ENCODE measurements around the gene KAZALD1. TPM values are rescaled to one million over a fixed set of nuclear protein-coding genes. Genes with fewer than 3 reads are reported as not detected.

KAZALD1 gene
- total RNA-seq, 1 experiment from 2014 or later, result 42.3 TPM

DNA sequence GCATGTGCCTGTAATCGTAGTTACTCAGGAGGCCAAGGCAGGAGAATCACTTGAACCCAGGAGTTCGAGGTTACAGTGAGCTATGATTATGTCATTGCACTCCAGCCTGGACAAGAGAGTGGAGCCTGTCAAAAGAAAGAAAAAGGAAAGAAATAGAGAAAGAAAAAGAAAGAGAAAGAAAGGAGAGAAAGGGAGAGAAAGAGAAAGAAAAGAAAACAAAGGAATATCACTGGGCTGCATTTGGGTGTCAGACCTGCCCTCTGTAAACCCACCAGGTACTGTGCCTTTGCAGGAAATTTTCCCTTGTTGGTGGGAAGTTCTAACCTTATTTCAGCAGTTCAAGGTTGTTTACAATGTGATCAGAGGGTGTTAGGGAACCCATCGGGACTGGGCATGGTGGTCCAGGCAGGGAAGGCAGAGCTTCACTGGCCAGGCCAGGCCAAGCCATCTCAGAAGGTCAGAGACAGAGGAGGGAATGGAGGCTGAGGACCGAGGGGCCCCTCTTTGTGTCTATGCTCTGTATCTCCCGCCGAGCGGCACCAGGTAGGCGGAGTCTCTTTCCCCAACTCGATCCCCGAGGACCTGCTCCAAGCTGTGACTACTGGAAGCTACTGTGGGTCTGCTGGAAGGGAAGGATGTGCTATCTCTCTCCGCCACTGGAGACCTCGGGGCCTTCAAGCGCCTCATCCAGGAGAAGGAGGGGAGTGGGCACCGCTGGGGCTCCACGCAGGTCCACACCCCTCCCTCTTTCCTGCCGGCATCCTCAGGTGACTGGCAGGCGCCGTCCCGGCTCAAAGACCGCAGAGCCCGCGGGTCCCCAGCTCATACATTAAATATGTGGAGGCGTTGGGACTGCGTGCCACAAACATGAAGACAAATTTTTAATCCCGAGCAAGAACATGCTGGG is 15.2 kb upstream of the KAZALD1 start:
- Histone ChIP-seq H3K4me3 (ENCODE audit: low read depth, low read length) (no peak overlapping the region), H3K27me3 (replicated peaks; ENCODE audit: control insufficient read depth, insufficient read depth, low read length) (no peaks in the 10 kb centered on the region), H3K4me1 (peaks cover 18% of the 10 kb centered on the region), H3K9me3 (no peaks in the 10 kb centered on the region), H3K36me3 (ENCODE audit: control insufficient read depth, insufficient read depth, low read length) (no peaks in the 10 kb centered on the region)
- no peak for DNase-seq
- TF ChIP-seq, protein P1, sequence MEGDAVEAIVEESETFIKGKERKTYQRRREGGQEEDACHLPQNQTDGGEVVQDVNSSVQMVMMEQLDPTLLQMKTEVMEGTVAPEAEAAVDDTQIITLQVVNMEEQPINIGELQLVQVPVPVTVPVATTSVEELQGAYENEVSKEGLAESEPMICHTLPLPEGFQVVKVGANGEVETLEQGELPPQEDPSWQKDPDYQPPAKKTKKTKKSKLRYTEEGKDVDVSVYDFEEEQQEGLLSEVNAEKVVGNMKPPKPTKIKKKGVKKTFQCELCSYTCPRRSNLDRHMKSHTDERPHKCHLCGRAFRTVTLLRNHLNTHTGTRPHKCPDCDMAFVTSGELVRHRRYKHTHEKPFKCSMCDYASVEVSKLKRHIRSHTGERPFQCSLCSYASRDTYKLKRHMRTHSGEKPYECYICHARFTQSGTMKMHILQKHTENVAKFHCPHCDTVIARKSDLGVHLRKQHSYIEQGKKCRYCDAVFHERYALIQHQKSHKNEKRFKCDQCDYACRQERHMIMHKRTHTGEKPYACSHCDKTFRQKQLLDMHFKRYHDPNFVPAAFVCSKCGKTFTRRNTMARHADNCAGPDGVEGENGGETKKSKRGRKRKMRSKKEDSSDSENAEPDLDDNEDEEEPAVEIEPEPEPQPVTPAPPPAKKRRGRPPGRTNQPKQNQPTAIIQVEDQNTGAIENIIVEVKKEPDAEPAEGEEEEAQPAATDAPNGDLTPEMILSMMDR (IDR thresholded peaks at IDR 0.05; ENCODE audit: insufficient read depth in 1 of 2, low read depth in 1 of 2, low read length in 1 of 2, severe bottlenecking in 1 of 2, unreplicated experiment in 1 of 2), result no peak
- Mint-ChIP-seq H3K9me3 (ENCODE audit: unreplicated experiment) (no peaks in the 10 kb centered on the region), H3K4me1 (ENCODE audit: low read depth, unreplicated experiment) (peaks cover 14% of the 10 kb centered on the region), H3K4me3 (ENCODE audit: unreplicated experiment) (no peak overlapping the region), H3K27ac (ENCODE audit: unreplicated experiment) (no peak overlapping the region), H3K36me3 (ENCODE audit: insufficient read depth, unreplicated experiment) (no peaks in the 10 kb centered on the region), H3K27me3 (ENCODE audit: insufficient read depth, unreplicated experiment) (no peaks in the 10 kb centered on the region)
- CTCF ChIA-PET, result interaction anchor here (0.6 to 1.3 kb wide), 3 partner anchors 9 to 427 kb away, joined by 3 to 5 read pairs (median 3); no protein-coding TSS in a partner anchor
- intact Hi-C loops (cut with micrococcal nuclease; ENCODE audit: unreplicated experiment), result no loop called here
- BruUV-seq (replicated peaks), result no TSS peak
- POLR2A ChIA-PET, result interaction anchor here (1.2 kb wide), 1 partner anchor 16 kb away, joined by 3 read pairs; the partner anchor contains the start of genes PDZD7 and SFXN3

DNA sequence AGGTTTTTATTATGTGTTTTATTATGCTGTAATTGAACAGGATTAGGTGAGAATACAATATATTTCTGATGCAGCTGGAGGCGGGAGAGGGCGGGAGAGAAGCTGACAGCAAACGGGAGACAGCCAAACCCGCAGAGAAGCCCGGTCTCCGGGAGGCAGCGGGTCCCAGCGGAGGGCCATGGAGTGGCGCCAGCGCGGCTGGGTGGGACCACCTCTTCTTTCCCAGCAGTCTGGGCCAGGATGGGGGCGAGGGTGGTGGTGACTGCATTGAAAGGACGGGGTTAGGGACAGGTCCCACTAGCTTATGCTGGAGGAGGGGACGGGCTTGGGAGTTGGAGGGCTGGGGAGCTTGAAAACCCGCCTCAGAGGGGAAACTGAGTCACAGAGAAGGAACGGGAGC is 14.5 kb upstream of the KAZALD1 start:
- Histone ChIP-seq H3K27me3 (replicated peaks; ENCODE audit: control insufficient read depth, insufficient read depth, low read length) (no peaks in the 10 kb centered on the region), H3K4me3 (ENCODE audit: low read depth, low read length) (no peak overlapping the region), H3K36me3 (ENCODE audit: control insufficient read depth, insufficient read depth, low read length) (no peaks in the 10 kb centered on the region), H3K9me3 (no peaks in the 10 kb centered on the region), H3K4me1 (peaks cover 11% of the 10 kb centered on the region)
- Mint-ChIP-seq H3K4me1 (ENCODE audit: low read depth, unreplicated experiment) (peaks cover 11% of the 10 kb centered on the region), H3K27ac (ENCODE audit: unreplicated experiment) (no peak overlapping the region), H3K4me3 (ENCODE audit: unreplicated experiment) (no peak overlapping the region), H3K9me3 (ENCODE audit: unreplicated experiment) (no peaks in the 10 kb centered on the region), H3K27me3 (ENCODE audit: insufficient read depth, unreplicated experiment) (no peaks in the 10 kb centered on the region), H3K36me3 (ENCODE audit: insufficient read depth, unreplicated experiment) (no peaks in the 10 kb centered on the region)
- no TSS peak for BruUV-seq (replicated peaks)
- CTCF ChIA-PET, result interaction anchor here (0.6 to 1.3 kb wide), 2 partner anchors 13 to 77 kb away, joined by 3 read pairs; no protein-coding TSS in a partner anchor
- intact Hi-C loops (cut with micrococcal nuclease; ENCODE audit: unreplicated experiment), result no loop called here
- TF ChIP-seq, protein P1 (IDR thresholded peaks at IDR 0.05; ENCODE audit: insufficient read depth in 1 of 2, low read depth in 1 of 2, low read length in 1 of 2, severe bottlenecking in 1 of 2, unreplicated experiment in 1 of 2), result no peak
- no peak for DNase-seq
- POLR2A ChIA-PET, result interaction anchor here (1.2 kb wide), 1 partner anchor 16 kb away, joined by 3 read pairs; the partner anchor contains the start of genes PDZD7 and SFXN3

DNA sequence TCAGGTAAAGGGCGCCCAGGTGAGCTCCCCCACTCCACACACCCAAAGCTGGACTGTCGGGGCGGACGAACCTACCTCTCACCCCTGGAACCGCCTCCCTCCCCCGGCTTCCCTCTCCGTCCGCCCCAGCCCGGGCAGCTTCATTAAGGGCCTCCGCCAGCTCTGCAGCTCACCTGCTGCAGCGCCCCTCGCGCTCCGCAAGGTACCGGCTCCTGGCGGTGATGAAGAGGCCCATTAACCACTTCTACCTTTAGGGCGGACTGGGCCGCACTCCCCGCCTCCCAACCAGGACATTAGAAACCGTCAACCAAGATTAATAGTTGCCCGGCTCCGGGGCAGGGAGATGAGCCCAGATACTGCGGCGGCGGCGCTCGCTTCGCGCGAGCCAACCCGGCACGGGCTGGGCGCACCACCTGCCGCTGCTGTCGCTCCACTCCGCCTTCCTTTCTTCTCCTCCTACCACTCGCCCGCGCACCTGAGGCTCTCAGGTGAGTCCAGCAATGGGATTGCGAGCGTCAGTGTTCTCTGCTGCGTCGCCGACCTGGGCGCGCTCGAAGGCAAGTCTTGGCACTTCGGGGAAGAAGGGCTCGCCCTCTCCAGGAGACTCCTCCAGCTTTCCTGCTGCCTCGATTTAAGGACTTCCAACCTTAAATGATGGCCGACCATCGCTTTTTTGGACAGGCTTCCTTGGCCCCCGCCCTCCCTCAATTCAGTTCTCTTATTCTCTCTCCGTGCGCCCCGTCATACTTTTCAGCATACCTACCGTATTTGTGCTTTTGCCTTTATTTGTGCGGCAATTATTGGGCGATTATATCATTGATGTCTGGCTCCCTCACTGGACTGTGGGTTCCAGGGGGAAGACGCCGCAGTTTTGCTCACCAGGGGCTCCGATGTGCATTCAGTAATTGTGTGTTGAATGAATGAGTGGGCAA is 13.6 kb upstream of the KAZALD1 start:
- no peak overlapping the region for H3K4me3 ChIP-seq (ENCODE audit: low read depth, low read length)
- CTCF ChIA-PET, result interaction anchor here (0.6 to 1.3 kb wide), 3 partner anchors 12 to 89 kb away, joined by 3 read pairs; no protein-coding TSS in a partner anchor
- TF ChIP-seq, protein P1 (IDR thresholded peaks at IDR 0.05; ENCODE audit: insufficient read depth in 1 of 2, low read depth in 1 of 2, low read length in 1 of 2, severe bottlenecking in 1 of 2, unreplicated experiment in 1 of 2), result no peak
- H3K36me3 ChIP-seq (ENCODE audit: control insufficient read depth, insufficient read depth, low read length), result no peaks in the 10 kb centered on the region
- BruUV-seq (replicated peaks), result no TSS peak
- Mint-ChIP-seq H3K4me3 (ENCODE audit: unreplicated experiment) (no peak overlapping the region), H3K36me3 (ENCODE audit: insufficient read depth, unreplicated experiment) (no peaks in the 10 kb centered on the region), H3K27ac (ENCODE audit: unreplicated experiment) (no peak overlapping the region), H3K4me1 (ENCODE audit: low read depth, unreplicated experiment) (peaks cover 7% of the 10 kb centered on the region), H3K27me3 (ENCODE audit: insufficient read depth, unreplicated experiment) (no peaks in the 10 kb centered on the region), H3K9me3 (ENCODE audit: unreplicated experiment) (no peaks in the 10 kb centered on the region)
- peaks cover 8% of the 10 kb centered on the region for H3K4me1 ChIP-seq
- no peaks in the 10 kb centered on the region for H3K9me3 ChIP-seq
- DNase-seq, result no peak
- intact Hi-C loops (cut with micrococcal nuclease; ENCODE audit: unreplicated experiment), result no loop called here
- H3K27me3 ChIP-seq (replicated peaks; ENCODE audit: control insufficient read depth, insufficient read depth, low read length), result no peaks in the 10 kb centered on the region
- POLR2A ChIA-PET, result no interaction called here
